ENCODE data around the gene SGIP1.
"Not testable (repeated sequence)": the region's sequence is repeated elsewhere in the genome, so short reads cannot be mapped to it uniquely, and the experiment has no call there.

SGIP1 gene

GRCh38 chr1:66733348-66734017 is 199.5 kb downstream of the SGIP1 start:
- no peak for DNase-seq

DNA sequence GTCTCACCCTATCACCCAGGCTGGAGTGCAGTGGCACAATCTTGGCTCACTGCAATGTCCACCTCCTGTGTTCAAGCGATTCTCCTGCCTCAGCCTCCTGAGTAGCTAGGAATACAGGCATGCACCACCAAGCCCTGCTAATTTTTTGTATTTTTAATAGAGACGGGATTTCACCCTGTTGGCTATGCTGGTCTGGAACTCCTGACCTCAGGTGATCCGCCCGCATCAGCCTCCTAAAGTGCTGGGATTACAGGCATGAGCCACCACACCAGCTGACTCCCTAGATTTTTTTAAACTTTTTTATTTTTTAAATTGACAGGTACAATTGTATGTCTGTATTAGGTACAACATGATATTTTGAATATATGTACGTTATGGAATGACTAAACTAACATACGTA is 200.6 kb downstream of the SGIP1 start:
- not testable (repeated sequence) for DNase-seq

DNA sequence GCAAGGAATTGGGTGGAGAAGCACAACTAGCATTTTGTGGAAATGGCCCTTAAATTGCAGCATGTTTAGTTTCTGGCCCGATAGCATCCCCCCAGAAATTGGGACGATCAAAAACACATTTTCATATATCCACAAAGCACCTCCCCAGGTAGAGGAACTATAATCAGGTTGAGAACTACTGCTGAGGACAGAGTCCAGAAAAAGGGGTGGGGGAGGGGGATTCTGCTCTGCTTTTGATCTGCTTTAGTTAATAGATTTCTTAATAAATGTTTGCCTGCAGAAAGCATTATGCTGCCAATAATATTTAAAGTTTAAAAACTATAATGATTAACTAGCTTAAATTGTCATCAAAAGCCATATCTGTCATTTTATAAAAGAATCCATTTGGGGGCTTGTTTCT is 203.9 kb downstream of the SGIP1 start:
- DNase-seq: no peak

DNA sequence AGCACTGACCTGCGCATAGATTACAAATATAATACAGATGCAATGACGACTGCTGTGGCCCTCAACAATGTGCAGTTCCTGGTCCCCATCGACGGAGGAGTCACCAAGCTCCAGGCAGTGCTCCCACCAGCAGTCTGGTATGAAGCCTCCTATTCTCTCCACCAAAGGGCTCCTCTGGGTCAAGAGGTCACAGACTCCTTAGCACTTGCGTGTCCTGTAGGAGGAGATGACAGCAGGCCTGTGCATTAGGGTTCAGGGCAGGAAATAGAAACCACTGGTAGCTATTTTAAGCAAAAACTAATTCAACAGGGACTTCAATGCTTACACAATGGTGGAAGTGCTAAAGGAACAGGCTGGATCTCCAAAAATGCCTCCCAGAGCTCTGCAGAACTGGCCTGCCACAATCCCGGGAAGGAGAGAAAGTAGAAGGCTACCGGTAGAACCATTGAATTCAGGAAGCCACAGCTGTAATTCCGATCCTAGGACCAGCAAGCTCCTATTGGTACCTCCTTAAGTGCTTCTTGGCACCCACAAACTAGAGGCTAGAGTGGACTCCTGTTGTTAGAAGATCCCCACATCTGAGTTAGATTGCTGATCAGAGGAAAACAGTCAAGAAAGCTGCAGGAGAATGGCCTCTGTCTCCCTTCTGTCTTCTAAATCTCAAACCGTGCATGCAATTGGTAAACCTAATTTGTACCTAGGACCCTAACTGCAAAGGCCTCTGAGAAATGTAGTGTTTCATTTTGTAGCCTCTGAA is 205.6 kb downstream of the SGIP1 start:
- DNase-seq: peak; percentile 68

DNA sequence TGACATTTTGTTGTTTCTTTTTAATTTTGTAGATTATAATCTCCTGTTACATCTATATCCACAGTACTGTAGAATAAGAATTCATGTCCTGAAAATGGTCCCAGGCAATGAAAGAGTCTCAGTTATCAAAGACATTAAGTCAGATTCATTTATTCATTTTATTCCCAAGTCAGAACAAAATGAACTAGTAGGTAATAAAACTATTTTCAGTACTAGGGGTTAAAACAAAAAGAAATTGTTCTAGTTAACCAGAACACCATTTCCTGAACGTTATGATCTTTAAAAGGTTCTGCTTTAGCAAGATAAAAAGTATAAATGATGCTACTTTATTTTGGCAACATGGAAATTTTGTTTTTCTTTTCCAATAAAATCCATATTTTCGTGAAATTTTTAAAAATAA is 211.5 kb downstream of the SGIP1 start:
- DNase-seq: no peak

GRCh38 chr1:66747501-66747900 is 213.5 kb downstream of the SGIP1 start:
- no peak for DNase-seq

- peak; percentile 66 for DNase-seq
These were observed 216.6 kb downstream of the SGIP1 start for GRCh38 chr1:66750577-66750976.

DNA sequence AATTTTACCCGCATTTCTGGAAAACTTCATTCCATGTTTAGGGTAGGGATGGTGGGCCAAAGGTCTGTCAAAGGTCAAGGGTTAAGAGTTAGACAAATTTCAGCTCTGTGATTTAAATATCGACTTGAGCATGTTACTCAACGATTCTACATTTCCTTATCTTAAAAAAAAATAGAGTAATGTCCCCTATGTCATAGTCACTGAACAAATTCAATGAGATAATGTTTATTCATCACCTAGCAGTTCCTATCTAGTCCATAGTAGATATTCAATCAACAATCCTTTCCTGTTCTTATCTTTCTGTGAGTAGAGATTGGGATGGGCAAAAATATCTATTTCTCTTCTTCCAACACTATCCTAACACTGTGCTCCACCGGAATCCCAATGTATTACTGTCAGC is 217.2 kb downstream of the SGIP1 start:
- no peak for DNase-seq

- peak; percentile 78 for DNase-seq
These were observed 218.1 kb downstream of the SGIP1 start, which contains the start of gene DYNLT5 for GRCh38 chr1:66752000-66752592. Gene DYNLT5, plus strand, starts transcription at chr1:66752459. Its CDS starts 2,200 bp downstream, at chr1:66754659.

GRCh38 chr1:66752671-66753371 is 218.9 kb downstream of the SGIP1 start:
- peak; percentile 32 for DNase-seq

DNA sequence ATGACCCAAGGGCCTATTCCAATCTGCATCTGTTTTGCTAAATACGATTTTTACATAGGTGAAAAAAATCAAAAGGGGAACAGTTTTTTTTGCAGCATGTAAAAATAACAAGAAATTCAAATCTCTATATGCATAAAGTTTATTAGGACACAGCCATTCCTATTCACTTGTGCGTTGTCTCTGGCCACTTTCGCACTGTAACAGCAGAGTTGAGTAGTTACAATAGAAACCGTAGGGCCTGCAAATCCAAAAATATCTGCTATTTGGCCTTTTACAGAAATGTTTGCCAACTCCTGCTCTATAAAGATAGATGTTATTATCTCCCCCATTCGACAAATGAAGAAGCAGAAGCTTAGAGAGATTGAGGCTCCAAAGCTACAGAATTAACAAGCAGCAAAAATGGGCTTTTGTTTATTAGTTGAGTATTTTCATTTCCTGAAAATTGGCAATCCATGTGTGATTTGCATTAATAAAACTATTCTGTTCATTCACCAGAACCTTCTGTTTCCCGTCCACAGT is 223.8 kb downstream of the SGIP1 start:
- no peak for DNase-seq

GRCh38 chr1:66758241-66758755 is 224.3 kb downstream of the SGIP1 start:
- DNase-seq: no peak

DNA sequence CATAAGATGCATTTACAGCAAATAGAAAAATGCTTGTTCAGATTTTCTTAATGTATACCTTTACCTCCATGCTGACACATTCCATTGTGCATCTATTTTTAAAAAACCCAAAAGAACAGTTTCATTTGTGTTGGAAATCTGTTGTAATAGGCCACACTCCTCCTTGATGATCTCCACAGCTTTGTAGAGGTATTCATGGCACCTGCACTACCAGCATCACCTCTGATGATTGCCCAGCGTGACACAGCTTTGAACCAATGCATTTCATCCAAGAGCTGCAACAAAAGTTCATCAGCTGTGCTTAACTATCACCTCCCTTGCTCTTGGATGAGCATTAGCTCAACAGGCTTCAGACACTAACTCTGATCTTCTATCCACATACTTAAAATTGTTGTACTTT is 226.6 kb downstream of the SGIP1 start:
- no peak for DNase-seq

- DNase-seq: no peak
These were observed 227.3 kb downstream of the SGIP1 start for GRCh38 chr1:66761221-66761620.

DNA sequence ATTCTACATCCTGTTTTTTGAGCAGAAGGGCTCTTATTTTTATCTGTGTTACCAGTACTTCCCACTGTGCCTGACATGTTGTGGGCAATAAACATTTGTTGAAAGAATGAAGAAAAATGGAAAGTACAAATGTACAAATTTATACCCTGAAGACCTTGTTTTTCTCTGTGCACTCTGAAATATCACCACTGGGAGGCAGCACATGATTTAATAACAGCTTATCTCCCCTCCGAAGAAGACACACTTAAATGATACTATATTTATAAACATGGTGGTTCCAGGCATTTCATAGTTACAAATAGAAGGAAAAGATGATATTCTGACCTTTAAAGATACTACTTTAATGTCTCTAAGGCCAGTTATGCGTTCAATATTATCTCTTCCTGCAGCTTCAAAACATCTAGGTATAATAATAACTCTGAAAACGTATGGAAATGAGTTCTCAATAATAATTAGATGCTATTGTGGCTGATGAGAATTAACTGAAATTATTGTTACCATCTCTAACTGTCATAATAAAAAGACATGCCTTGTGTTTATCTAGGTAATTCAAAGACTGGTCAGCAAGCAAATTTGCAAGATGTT is 231.1 kb downstream of the SGIP1 start:
- DNase-seq: peak; percentile 27

- DNase-seq: no peak
These were observed 233.7 kb downstream of the SGIP1 start for GRCh38 chr1:66767626-66768025.

DNA sequence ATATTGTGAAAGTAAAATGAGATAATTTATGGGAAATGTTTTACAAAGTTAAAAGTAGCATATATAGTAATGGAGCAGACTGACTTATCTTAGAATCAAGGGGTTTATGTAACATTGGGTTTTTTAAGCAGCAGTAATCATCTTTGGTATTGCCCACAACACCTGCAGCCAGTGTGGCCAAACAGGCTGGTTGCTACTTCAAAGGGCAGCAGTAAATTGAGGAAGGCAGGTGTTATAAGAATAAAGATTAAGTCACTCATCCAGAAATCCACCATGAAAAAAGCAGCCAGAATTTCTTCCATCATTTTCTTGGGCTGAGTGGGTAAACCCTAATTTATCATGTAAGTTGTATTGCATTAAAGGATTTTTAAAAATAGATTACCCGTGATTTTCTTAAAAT is 235.0 kb downstream of the SGIP1 start:
- DNase-seq: no peak

- no peak for DNase-seq
These were observed 235.7 kb downstream of the SGIP1 start for GRCh38 chr1:66769512-66770229.

GRCh38 chr1:66770240-66770639 is 236.3 kb downstream of the SGIP1 start:
- no peak for DNase-seq

DNA sequence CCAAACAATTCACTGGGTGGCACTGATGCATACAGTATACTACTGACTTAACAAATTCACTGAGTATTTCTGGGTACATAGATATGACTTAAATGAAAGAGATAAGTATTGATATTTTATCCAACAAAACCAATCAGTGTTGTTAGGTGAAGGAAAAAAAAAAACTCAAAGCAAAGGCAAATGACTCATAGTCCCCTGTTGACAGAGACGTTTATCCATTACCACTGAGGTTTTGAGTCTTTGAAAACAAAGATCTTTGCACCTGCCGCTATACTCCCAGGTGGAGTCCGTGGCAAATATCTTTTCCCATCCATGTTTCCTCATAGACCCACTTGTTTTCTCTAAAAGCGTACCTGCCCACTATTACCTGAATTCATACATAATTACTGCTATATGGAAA is 236.7 kb downstream of the SGIP1 start:
- no peak for DNase-seq

GRCh38 chr1:66773227-66773626 is 239.3 kb downstream of the SGIP1 start:
- no peak for DNase-seq

DNA sequence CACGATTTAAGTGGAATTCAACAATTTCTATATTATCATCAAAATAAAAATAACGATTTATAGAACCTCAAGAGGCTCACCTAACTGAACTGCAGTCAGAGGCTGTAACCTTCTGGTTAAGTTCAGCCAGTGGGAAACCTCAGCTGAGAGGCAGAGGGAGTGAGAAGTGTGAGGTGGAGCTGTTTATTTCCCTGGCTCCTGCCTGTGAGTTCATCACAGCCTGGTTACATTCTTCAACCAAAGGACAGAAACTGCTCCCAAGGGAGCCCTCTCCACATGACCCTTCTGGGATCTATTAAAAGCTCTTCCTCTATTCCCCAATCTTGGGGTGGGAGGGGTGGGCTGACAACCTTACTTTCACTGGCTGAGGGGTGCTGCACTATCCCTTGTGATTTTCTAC is 240.5 kb downstream of the SGIP1 start:
- DNase-seq: no peak

All from KG1 (cell line).